22Rv1 (cell line): ENCODE measurements around the gene COQ3.

Experiments
- H3K27ac ChIP-seq: fragments of 450-650 bp; 2 replicates; pipeline ENCODE4 v1.5.1; 2017
- ZFX ChIP-seq: fragments of 450-650 bp; IDR thresholded peaks from 2 replicates; pipeline ENCODE4 v1.6.1; 2017; ENCODE audit warnings: antibody characterized with exemption, borderline replicate concordance
- TF ChIP-seq, protein P1 (sequence below): fragments of 450-650 bp; IDR thresholded peaks from 2 replicates; pipeline ENCODE4 v1.5.1; 2017; ENCODE audit warnings: mild to moderate bottlenecking

COQ3 gene

DNA sequence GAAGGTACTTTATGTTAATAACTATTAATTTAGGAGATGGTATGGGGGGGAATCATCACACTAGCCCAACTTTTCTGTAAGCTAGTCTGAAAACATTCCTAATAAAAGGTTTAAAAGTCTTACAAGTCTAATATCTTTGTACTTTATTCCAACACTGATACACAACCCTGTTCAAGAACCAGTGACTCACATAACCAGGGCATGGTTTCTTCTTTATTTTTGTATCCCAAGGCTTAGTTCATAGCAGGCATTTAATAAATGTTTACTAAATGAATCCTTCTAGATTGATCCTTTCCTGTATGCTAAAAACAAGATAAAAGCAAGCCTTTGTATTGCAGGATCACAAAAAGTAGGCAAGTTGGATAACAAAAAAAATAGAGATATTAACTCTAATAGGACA lies 21.5 kb upstream of the COQ3 start:
- H3K27ac ChIP-seq: no peak overlapping the region
- TF ChIP-seq ZFX: no peak
- TF ChIP-seq, protein P1, sequence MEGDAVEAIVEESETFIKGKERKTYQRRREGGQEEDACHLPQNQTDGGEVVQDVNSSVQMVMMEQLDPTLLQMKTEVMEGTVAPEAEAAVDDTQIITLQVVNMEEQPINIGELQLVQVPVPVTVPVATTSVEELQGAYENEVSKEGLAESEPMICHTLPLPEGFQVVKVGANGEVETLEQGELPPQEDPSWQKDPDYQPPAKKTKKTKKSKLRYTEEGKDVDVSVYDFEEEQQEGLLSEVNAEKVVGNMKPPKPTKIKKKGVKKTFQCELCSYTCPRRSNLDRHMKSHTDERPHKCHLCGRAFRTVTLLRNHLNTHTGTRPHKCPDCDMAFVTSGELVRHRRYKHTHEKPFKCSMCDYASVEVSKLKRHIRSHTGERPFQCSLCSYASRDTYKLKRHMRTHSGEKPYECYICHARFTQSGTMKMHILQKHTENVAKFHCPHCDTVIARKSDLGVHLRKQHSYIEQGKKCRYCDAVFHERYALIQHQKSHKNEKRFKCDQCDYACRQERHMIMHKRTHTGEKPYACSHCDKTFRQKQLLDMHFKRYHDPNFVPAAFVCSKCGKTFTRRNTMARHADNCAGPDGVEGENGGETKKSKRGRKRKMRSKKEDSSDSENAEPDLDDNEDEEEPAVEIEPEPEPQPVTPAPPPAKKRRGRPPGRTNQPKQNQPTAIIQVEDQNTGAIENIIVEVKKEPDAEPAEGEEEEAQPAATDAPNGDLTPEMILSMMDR: no peak

- H3K27ac ChIP-seq: no peak overlapping the region
- no peak for TF ChIP-seq ZFX
- TF ChIP-seq, protein P1: no peak
Measured at GRCh38 chr6:99412065-99412464, 18.1 kb upstream of the COQ3 start.

DNA sequence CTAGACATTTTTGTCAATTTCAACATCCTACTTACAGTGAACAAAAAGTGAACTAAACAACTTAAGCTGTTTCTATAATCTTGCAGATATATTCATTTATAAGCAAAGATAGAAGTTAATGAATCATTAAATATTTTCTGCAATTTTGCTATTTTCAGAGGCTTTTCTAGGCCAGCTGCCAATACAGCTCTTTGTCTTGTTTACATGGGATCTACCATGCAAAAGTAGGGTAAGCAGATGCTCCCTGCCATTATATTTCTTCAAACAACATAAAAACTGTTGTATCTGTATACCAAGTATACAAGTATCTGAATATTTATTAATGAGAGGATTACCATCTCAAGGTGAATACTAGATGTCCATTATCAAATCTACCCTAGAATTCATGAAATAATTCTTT lies 15.7 kb upstream of the COQ3 start:
- H3K27ac ChIP-seq: no peak overlapping the region
- TF ChIP-seq, protein P1: no peak
- no peak for TF ChIP-seq ZFX

- TF ChIP-seq, protein P1: no peak
- no peak for TF ChIP-seq ZFX
- H3K27ac ChIP-seq: no peak overlapping the region
Measured at GRCh38 chr6:99407076-99407475, 13.1 kb upstream of the COQ3 start.

DNA sequence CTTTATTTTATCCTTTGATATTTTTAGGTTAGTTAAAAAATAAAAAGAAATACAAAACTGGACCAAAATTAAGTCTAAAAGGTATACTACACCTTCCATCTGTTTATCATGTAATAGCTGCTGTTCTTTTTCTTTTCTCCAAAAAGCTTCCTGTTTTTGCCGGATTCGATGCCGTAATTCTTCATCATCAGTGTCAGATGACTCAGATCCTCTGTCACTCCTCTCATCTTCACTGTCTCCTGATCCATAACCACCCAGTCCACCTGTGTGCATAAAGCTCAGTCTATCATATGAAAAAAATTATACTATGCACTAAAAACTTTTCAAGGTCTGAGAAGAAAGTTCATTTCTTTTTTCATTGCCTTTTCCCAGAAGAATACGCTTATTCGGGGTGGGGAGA lies 8.5 kb upstream of the COQ3 start:
- TF ChIP-seq, protein P1: no peak
- no peak for TF ChIP-seq ZFX
- H3K27ac ChIP-seq: no peak overlapping the region

GRCh38 chr6:99397287-99397686 lies 3.3 kb upstream of the COQ3 start:
- no peak for TF ChIP-seq ZFX
- TF ChIP-seq, protein P1: no peak
- H3K27ac ChIP-seq: no peak overlapping the region

GRCh38 chr6:99393366-99393697 lies 663 bp downstream of the COQ3 start:
- TF ChIP-seq, protein P1: no peak
- H3K27ac ChIP-seq: peak overlapping the region; percentile 90
